CD4-positive, alpha-beta T cell (primary cell): ENCODE data around the gene CEP72. TPM values are rescaled to one million over a fixed set of nuclear protein-coding genes. Genes with fewer than 3 reads are reported as not detected.
A peak's percentile ranks its signal among the peaks of the same experiment; 100 is the strongest.

Experiments
- ATAC-seq: fragments of 200-7000 bp; cut with Tn5 transposase; one replicate; pipeline ENCODE4 v1.10.0; 2022; ENCODE audit warnings: mild to moderate bottlenecking; ENCODE audit not compliant: poor library complexity
- CTCF ChIA-PET: fragments of 350-600 bp; sonication (Branson Sonifier 250); formaldehyde crosslinking; loops from one replicate; lab custom pipeline; 2021; ENCODE audit warnings: antibody characterized with exemption, inconsistent platforms; lab: Charles Lee
- POLR2A ChIA-PET: fragments of 350-600 bp; sonication (Branson Sonifier 250); formaldehyde crosslinking; loops from one replicate; lab custom pipeline; 2021; ENCODE audit warnings: antibody characterized with exemption, inconsistent platforms; lab: Charles Lee
- DNase-seq, 14 experiments: peaks; one replicate each; pipeline ENCODE4 v3.0.0-alpha.2; 2013 to 2020; ENCODE audit warnings: mixed read lengths in 2 of 14
- H3K27ac ChIP-seq, 2 donors: one replicate each; pipeline versions ENCODE4 v1.5.1 to v1.7.0; 2013; ENCODE audit warnings: low read length in 2 of 2, low read depth in 1 of 2, mild to moderate bottlenecking in 1 of 2
- H3K27me3 ChIP-seq, 2 experiments: 1 replicate in 1 of 2; 2 replicates in 1 of 2; pipeline versions ENCODE4 v1.6.1 to v1.7.0; 2013; ENCODE audit warnings: low read length in 2 of 2, control low read depth in 1 of 2, mild to moderate bottlenecking in 1 of 2, moderate library complexity in 1 of 2; ENCODE audit not compliant: insufficient read depth in 2 of 2, control insufficient read depth in 1 of 2
- H3K36me3 ChIP-seq: one replicate; pipeline ENCODE4 v1.6.1; 2013; ENCODE audit warnings: low read length, control low read depth; ENCODE audit not compliant: insufficient read depth
- H3K4me1 ChIP-seq: one replicate; pipeline ENCODE4 v1.6.1; 2013; ENCODE audit warnings: low read length, control low read depth; ENCODE audit not compliant: insufficient read depth
- H3K4me3 ChIP-seq: one replicate; pipeline ENCODE4 v1.5.1; 2013; ENCODE audit warnings: mild to moderate bottlenecking, low read length, moderate library complexity
- H3K9me3 ChIP-seq, 2 experiments: 1 replicate in 1 of 2; 2 replicates in 1 of 2; pipeline versions ENCODE4 v1.6.1 to v1.7.0; 2013; ENCODE audit warnings: low read length in 2 of 2, mild to moderate bottlenecking in 2 of 2, control low read depth in 1 of 2, moderate library complexity in 1 of 2; ENCODE audit not compliant: control insufficient read depth in 1 of 2, insufficient read depth in 1 of 2
- H3K27ac Mint-ChIP-seq: one replicate; pipeline ENCODE4 v1.8.0; 2020; ENCODE audit warnings: mixed read lengths
- H3K27me3 Mint-ChIP-seq: one replicate; pipeline ENCODE4 v1.8.0; 2021; ENCODE audit warnings: mixed read lengths
- H3K36me3 Mint-ChIP-seq: one replicate; pipeline ENCODE4 v1.8.0; 2021; ENCODE audit warnings: low read depth, mixed read lengths
- H3K4me1 Mint-ChIP-seq: one replicate; pipeline ENCODE4 v1.8.0; 2021; ENCODE audit warnings: low read depth, mixed read lengths
- H3K4me3 Mint-ChIP-seq: one replicate; pipeline ENCODE4 v1.8.0; 2020; ENCODE audit warnings: mild to moderate bottlenecking, mixed read lengths
- H3K9me3 Mint-ChIP-seq: one replicate; pipeline ENCODE4 v1.8.0; 2020; ENCODE audit warnings: mixed read lengths
- intact Hi-C, 2 experiments: fragments of 100-400 bp; cut with DNase I in 1 of 2; cut with micrococcal nuclease in 1 of 2; formaldehyde crosslinking; loops; one replicate each; pipeline versions ENCODE4 v1.15.1 to v1.9.0; 2023 to 2025; cut with DNase I, micrococcal nuclease
- total RNA-seq, 174 experiments: library from RNA in 2 of 174; stranded (reverse) in 2 of 174; gene quantifications; one replicate each; pipeline ENCODE4 v1.2.3 and lab custom pipeline; 2021 to 2026
- TF ChIP-seq, protein P1 (sequence below): fragments of 200-600 bp; IDR thresholded peaks from one replicate; pipeline ENCODE4 v1.8.0; 2022; ENCODE audit warnings: antibody characterized with exemption, mild to moderate bottlenecking

CEP72 gene
- total RNA-seq, 2 experiments from 2014 or later: 7.6 to 8.0 TPM

DNA sequence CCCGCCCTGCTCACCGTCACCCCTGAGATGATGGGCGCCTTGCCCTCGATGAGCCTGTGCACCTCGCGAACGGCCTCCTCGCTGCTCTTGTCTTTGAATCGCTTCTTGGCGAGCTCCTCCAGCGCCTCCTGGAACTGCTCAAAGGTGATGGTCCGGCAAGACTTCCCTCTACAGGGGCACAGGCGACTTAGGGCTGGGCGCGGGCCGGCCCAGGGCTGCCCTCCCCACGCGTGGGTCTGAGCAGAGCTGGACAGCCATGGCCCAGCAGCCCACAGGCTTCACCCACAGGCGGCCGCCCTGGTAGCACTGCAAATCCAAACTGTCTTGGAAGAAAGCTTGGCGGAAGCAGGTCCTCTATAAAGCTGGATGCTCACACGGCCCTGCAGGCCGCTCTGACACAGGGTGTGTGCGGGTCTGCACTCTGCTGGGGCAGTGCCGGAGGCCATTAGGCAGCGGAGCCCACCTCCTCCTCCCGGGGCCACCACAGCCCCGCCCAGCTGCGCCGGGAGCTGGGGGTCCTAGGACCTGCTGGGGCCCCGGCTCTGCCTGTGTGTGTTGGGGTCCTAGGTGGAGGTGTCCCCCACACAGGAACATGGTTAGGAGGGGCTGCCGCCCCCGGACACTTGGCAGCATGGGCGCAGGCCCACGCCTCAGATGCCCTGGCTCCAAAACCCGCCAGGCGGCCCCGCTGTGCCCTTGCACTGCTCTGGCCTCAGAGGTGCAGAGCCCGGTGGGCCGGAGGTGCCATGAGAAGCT is 54.0 kb downstream of the CEP72 start:
- Histone ChIP-seq H3K9me3 (peaks cover 0 to 16% of the 10 kb centered on the region in 2 experiments), H3K4me3 (no peak overlapping the region), H3K27me3 (no peaks in the 10 kb centered on the region), H3K27ac (no peak overlapping the region), H3K4me1 (peaks cover 4% of the 10 kb centered on the region), H3K36me3 (peaks cover 11% of the 10 kb centered on the region)
- H3K36me3 Mint-ChIP-seq: peaks cover 27% of the 10 kb centered on the region
- ATAC-seq (no peak), DNase-seq (peak in 1 of 14 experiments; percentile 14)
- H3K4me3 Mint-ChIP-seq: no peak overlapping the region
- CTCF ChIA-PET: no interaction called here
- H3K27ac Mint-ChIP-seq: no peak overlapping the region
- H3K27me3 Mint-ChIP-seq: no peaks in the 10 kb centered on the region
- TF ChIP-seq, protein P1, sequence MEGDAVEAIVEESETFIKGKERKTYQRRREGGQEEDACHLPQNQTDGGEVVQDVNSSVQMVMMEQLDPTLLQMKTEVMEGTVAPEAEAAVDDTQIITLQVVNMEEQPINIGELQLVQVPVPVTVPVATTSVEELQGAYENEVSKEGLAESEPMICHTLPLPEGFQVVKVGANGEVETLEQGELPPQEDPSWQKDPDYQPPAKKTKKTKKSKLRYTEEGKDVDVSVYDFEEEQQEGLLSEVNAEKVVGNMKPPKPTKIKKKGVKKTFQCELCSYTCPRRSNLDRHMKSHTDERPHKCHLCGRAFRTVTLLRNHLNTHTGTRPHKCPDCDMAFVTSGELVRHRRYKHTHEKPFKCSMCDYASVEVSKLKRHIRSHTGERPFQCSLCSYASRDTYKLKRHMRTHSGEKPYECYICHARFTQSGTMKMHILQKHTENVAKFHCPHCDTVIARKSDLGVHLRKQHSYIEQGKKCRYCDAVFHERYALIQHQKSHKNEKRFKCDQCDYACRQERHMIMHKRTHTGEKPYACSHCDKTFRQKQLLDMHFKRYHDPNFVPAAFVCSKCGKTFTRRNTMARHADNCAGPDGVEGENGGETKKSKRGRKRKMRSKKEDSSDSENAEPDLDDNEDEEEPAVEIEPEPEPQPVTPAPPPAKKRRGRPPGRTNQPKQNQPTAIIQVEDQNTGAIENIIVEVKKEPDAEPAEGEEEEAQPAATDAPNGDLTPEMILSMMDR: no peak
- H3K4me1 Mint-ChIP-seq: no peaks in the 10 kb centered on the region
- intact Hi-C loops: no loop called here
- H3K9me3 Mint-ChIP-seq: no peaks in the 10 kb centered on the region
- POLR2A ChIA-PET: no interaction called here

DNA sequence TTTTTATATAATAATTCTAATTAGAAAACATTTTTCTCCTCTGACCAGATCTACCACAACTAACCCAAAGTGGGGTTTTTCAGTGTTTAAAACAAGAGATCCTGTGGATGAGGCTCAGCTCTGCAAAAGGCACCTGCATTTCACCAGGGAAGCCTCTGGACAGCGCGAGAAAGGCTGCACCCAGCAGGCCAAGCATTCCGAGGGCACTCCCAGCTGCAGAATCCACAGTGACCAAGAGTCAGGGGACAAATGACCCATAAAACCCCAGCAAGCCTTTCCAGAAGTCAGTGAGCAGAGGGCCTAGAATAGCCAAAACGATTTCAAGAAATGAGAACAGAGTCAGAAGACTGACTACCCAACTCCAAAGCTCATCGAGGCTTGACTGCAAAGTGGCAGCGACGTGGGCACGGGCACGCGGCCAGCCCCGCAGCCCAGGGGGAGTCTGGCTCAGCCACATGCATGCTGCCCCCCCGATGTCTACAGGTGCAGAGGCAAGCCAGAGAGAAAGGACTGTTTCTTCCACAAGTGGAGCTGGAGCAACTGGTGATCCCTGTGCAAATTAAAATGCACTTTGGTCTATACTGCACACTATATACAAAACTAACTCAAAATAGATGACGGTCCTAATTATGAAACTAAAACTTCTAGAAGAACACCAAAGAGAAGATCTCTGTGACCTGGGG is 54.8 kb downstream of the CEP72 start:
- Mint-ChIP-seq H3K9me3 (no peaks in the 10 kb centered on the region), H3K27me3 (no peaks in the 10 kb centered on the region), H3K27ac (no peak overlapping the region), H3K4me3 (peak overlapping the region; percentile 13), H3K36me3 (peaks cover 23% of the 10 kb centered on the region), H3K4me1 (no peaks in the 10 kb centered on the region)
- ChIA-PET CTCF (no interaction called here), POLR2A (no interaction called here)
- ATAC-seq (no peak), DNase-seq (peak in 1 of 14 experiments; percentile 1)
- intact Hi-C loops: no loop called here
- H3K4me3 ChIP-seq: no peak overlapping the region
- H3K36me3 ChIP-seq: peaks cover 11% of the 10 kb centered on the region
- peaks cover 11% of the 10 kb centered on the region for H3K4me1 ChIP-seq
- H3K9me3 ChIP-seq: peaks cover 0 to 13% of the 10 kb centered on the region in 2 experiments
- H3K27me3 ChIP-seq: no peaks in the 10 kb centered on the region
- TF ChIP-seq, protein P1: no peak
- H3K27ac ChIP-seq: no peak overlapping the region

DNA sequence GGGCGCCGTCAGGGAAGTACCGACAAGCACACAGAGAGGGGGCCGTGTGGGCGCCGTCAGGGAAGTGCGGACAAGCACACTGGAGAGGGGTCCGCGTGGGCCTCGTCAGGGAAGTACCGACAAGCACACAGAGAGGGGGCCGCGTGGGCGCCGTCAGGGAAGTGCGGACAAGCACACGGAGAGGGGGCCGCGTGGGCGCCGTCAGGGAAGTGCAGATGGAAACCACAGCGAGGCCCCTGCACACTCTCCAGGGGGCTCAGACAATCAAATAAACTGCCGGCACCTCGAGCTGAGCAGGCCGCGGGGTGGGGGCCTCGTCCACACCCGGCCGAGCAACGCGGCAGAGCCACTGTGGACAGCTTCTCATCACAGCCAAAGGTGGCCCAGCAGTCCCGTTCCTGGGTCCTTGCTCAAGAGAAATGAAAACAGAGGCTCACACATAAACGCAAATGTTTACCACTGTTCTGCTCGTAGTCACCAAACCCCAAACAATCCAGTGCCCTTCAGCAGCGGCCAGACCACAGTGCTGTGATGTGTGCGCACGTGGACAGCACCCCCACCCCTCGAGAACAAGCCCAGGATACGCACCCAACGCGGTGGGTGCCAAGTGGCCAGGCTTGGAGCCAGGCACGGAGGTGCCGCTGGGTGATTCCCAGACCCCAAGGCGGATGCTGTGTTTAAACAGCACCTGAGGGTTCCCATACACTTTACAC is 56.3 kb downstream of the CEP72 start:
- no peak for ATAC-seq

More for the DNA sequence above, 56.3 kb downstream of the CEP72 start:
- peaks cover 26% of the 10 kb centered on the region for H3K4me1 ChIP-seq
- Mint-ChIP-seq H3K27me3 (peaks cover 6% of the 10 kb centered on the region), H3K27ac (no peak overlapping the region), H3K4me3 (no peak overlapping the region), H3K4me1 (peaks cover 9% of the 10 kb centered on the region), H3K36me3 (peaks cover 28% of the 10 kb centered on the region), H3K9me3 (no peaks in the 10 kb centered on the region)
- intact Hi-C loops: no loop called here
- H3K27me3 ChIP-seq: no peaks in the 10 kb centered on the region
- POLR2A ChIA-PET: interaction anchor here (1.0 kb wide), 1 partner anchor 472 kb away, joined by 3 read pairs; no protein-coding TSS in a partner anchor
- peaks cover 0 to 1% of the 10 kb centered on the region in 2 experiments for H3K9me3 ChIP-seq
- TF ChIP-seq, protein P1: no peak
- no peak overlapping the region for H3K4me3 ChIP-seq
- no peak for DNase-seq
- H3K36me3 ChIP-seq: peaks cover 7% of the 10 kb centered on the region
- CTCF ChIA-PET: interaction anchor here (2.1 kb wide), 1 partner anchor 236 kb away, joined by 7 read pairs; no protein-coding TSS in a partner anchor
- no peak overlapping the region for H3K27ac ChIP-seq
